Breast epithelium (tissue), 4 donors: Measurements from ENCODE around the gene C16orf87. TPM values are rescaled to one million over a fixed set of nuclear protein-coding genes. Genes with fewer than 3 reads are reported as not detected.

ENCODE experiments used
- DNase-seq, 2 donors: peaks; one replicate each; pipeline ENCODE4 v3.0.0-alpha.2; 2019; ENCODE audit warnings: low spot score in 2 of 2
- H3K27ac ChIP-seq, 2 donors: fragments of 200-600 bp; sonication (generic) in 1 of 2; one replicate each; pipeline ENCODE4 v1.5.1; 2016 to 2019; ENCODE audit warnings: mild to moderate bottlenecking in 1 of 2
- H3K27me3 ChIP-seq, 2 donors: fragments of 200-600 bp; sonication (generic) in 1 of 2; one replicate each; pipeline versions ENCODE4 v1.5.1 to v1.6.0; 2017 to 2019; ENCODE audit warnings: control low read depth in 1 of 2, mild to moderate bottlenecking in 1 of 2
- H3K36me3 ChIP-seq: fragments of 200-600 bp; one replicate; pipeline ENCODE4 v1.5.1; 2019
- H3K4me1 ChIP-seq, 2 donors: fragments of 200-600 bp; sonication (generic); one replicate each; pipeline ENCODE4 v1.5.1; 2016 to 2019; ENCODE audit warnings: control low read depth in 1 of 2
- H3K4me3 ChIP-seq, 3 donors: fragments of 200-600 bp; sonication (generic); 1 replicate in 2 of 3; 2 replicates in 1 of 3; pipeline ENCODE4 v1.5.1; 2016 to 2019; ENCODE audit warnings: mild to moderate bottlenecking in 3 of 3, moderate library complexity in 2 of 3
- H3K9me3 ChIP-seq, 2 donors: fragments of 200-600 bp; sonication (generic) in 1 of 2; one replicate each; pipeline ENCODE4 v1.5.1; 2016 to 2019; ENCODE audit warnings: control low read depth in 1 of 2
- POLR2A ChIP-seq: fragments of 450-650 bp; IDR thresholded peaks from one replicate; pipeline ENCODE4 v1.6.1; 2016; ENCODE audit warnings: antibody characterized with exemption, mild to moderate bottlenecking, moderate library complexity
- POLR2AphosphoS5 ChIP-seq, 3 donors: sonication (generic); formaldehyde crosslinking; IDR thresholded peaks; one replicate each; pipeline ENCODE4 v1.6.1; 2017; ENCODE audit warnings: antibody characterized with exemption in 3 of 3
- intact Hi-C: fragments of 100-400 bp; cut with DNase I; formaldehyde crosslinking; loops from one replicate; pipeline ENCODE4 v1.15.1; 2023; ENCODE audit warnings: low total_unique reads
- total RNA-seq, 3 donors: library from RNA; depleted of rRNA; stranded (reverse); fragments of >200 nt; gene quantifications; one replicate each; pipeline ENCODE4 v1.1.0, GENCODE V29; 2016
- TF ChIP-seq, protein P1 (sequence below), 3 donors: fragments of 450-650 bp; IDR thresholded peaks; one replicate each; pipeline ENCODE4 v1.5.1; 2016 to 2017; ENCODE audit warnings: antibody characterized with exemption in 3 of 3, mild to moderate bottlenecking in 3 of 3, moderate library complexity in 3 of 3

C16orf87 gene
- total RNA-seq, 3 donors from 2014 or later, result 3.6 to 7.6 (median 5.9) TPM

DNA sequence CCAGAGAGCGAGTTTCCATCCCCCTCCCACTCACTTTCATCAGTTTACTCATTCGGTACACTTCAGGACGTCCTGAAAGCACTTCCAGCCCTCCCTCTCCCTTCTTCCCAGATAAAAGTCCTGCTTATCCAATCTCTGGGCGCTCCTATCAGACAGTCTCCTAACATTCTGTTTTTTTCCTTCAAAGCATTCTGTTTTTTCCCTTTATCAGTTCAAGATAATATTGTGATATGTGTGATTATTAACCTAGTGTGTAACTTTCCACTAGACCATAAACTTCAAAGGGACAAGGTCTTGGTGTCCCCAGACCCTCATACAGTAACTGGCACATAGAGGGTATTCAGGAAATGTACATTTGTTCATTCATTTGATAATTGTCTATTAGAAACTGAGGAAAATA, 24.4 kb upstream of the C16orf87 start:
- Histone ChIP-seq H3K27me3 (no peaks in the 10 kb centered on the region), H3K36me3 (no peaks in the 10 kb centered on the region), H3K4me1 (no peaks in the 10 kb centered on the region), H3K27ac (no peak overlapping the region), H3K4me3 (no peak overlapping the region), H3K9me3 (no peaks in the 10 kb centered on the region)
- intact Hi-C loops, result no loop called here
- DNase-seq, result no peak
- no peak for TF ChIP-seq POLR2A
- TF ChIP-seq POLR2AphosphoS5 (IDR thresholded peaks at IDR 0.05), result no peak
- TF ChIP-seq, protein P1, sequence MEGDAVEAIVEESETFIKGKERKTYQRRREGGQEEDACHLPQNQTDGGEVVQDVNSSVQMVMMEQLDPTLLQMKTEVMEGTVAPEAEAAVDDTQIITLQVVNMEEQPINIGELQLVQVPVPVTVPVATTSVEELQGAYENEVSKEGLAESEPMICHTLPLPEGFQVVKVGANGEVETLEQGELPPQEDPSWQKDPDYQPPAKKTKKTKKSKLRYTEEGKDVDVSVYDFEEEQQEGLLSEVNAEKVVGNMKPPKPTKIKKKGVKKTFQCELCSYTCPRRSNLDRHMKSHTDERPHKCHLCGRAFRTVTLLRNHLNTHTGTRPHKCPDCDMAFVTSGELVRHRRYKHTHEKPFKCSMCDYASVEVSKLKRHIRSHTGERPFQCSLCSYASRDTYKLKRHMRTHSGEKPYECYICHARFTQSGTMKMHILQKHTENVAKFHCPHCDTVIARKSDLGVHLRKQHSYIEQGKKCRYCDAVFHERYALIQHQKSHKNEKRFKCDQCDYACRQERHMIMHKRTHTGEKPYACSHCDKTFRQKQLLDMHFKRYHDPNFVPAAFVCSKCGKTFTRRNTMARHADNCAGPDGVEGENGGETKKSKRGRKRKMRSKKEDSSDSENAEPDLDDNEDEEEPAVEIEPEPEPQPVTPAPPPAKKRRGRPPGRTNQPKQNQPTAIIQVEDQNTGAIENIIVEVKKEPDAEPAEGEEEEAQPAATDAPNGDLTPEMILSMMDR (IDR thresholded peaks at IDR 0.05), result no peak

DNA sequence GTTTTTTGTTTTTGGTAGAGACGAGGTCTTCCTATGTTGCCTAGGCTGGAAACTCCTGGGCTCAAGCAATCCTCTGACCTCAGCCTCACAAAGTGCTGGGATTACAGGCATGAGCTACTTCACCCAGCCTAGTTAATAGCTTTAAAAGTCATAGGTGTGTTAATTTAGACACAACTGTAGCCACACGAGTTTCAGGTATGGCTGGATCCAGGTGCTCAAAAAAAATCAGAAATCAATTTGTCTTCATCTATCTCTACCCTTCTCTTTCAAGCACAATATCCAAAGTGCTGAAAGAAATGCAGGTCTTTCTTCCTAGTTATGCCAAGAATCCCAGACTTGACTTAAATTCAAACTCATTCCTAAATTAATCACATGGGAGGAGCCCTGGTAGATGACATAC, 23.9 kb upstream of the C16orf87 start:
- DNase-seq, result no peak
- intact Hi-C loops, result no loop called here
- Histone ChIP-seq H3K36me3 (no peaks in the 10 kb centered on the region), H3K4me3 (no peak overlapping the region), H3K27me3 (no peaks in the 10 kb centered on the region), H3K4me1 (no peaks in the 10 kb centered on the region), H3K27ac (no peak overlapping the region), H3K9me3 (no peaks in the 10 kb centered on the region)
- TF ChIP-seq POLR2A (no peak), POLR2AphosphoS5 (IDR thresholded peaks at IDR 0.05) (no peak)
- TF ChIP-seq, protein P1 (IDR thresholded peaks at IDR 0.05), result no peak

DNA sequence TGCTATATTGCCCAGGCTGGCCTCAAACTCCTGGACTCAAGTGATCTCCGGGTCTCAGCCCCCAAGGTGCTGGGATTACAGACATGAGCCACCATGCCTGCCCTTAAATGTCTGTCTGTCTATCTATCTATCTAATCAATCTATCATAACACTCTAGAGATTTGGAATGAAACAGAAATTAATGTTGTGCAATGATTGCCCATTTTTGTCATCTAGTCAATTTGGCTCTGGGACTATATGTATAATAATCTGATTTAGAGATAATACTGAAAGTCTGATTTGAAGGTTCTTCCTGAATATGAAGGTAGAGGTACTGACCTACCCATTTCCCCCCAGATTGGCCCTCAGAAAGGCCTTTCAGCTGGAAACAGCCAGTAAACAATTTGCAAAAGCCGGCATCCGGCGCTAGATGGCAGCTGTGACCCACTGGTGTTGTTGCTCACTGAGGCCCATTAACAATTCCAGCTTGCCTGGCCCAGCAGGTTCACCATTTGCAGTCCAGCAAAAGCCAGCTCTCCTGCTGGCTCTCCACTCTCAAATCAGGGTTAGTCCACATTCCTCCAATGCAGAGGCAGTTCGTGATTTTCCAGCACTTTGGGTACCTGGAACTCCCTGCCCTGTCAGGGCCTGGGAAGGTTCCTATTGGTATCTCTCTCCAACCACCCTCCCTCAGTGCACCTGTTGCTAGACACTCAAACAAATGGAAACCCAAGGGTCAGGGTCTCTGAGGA, 22.9 kb upstream of the C16orf87 start:
- Histone ChIP-seq H3K36me3 (no peaks in the 10 kb centered on the region), H3K4me3 (no peak overlapping the region), H3K9me3 (no peaks in the 10 kb centered on the region), H3K4me1 (no peaks in the 10 kb centered on the region), H3K27me3 (no peaks in the 10 kb centered on the region), H3K27ac (no peak overlapping the region)
- intact Hi-C loops, result no loop called here
- peak; percentile 66 to 78 for DNase-seq
- peak in 1 of 3 donors; percentile 25 for TF ChIP-seq POLR2AphosphoS5 (IDR thresholded peaks at IDR 0.05)
- no peak for TF ChIP-seq POLR2A
- TF ChIP-seq, protein P1 (IDR thresholded peaks at IDR 0.05), result peak; percentile 30 to 75 (median 74)

DNA sequence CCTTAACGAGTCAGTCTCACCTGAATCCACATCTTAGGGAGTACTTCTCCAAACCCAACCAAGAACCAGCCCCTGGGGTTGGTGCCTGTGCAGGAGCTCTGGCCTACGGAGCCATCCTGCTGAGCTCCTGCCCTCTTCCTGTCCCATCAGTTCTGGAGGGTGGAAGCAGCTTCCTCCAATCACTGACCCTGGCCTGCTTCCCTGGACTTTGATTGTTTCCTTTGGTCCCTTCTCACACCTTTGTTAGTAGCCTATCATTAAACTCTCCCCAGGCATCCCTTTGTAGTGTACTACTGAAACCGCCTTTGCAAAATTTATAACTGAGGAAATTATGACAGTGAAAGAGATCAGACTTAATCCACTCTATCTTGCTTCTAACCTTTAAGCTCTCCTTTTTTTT, 21.1 kb upstream of the C16orf87 start:
- Histone ChIP-seq H3K4me1 (no peaks in the 10 kb centered on the region), H3K36me3 (no peaks in the 10 kb centered on the region), H3K9me3 (no peaks in the 10 kb centered on the region), H3K4me3 (no peak overlapping the region), H3K27me3 (no peaks in the 10 kb centered on the region), H3K27ac (no peak overlapping the region)
- DNase-seq, result no peak
- TF ChIP-seq, protein P1 (IDR thresholded peaks at IDR 0.05), result no peak
- TF ChIP-seq POLR2A, result no peak
- TF ChIP-seq POLR2AphosphoS5 (IDR thresholded peaks at IDR 0.05), result no peak
- intact Hi-C loops, result no loop called here

DNA sequence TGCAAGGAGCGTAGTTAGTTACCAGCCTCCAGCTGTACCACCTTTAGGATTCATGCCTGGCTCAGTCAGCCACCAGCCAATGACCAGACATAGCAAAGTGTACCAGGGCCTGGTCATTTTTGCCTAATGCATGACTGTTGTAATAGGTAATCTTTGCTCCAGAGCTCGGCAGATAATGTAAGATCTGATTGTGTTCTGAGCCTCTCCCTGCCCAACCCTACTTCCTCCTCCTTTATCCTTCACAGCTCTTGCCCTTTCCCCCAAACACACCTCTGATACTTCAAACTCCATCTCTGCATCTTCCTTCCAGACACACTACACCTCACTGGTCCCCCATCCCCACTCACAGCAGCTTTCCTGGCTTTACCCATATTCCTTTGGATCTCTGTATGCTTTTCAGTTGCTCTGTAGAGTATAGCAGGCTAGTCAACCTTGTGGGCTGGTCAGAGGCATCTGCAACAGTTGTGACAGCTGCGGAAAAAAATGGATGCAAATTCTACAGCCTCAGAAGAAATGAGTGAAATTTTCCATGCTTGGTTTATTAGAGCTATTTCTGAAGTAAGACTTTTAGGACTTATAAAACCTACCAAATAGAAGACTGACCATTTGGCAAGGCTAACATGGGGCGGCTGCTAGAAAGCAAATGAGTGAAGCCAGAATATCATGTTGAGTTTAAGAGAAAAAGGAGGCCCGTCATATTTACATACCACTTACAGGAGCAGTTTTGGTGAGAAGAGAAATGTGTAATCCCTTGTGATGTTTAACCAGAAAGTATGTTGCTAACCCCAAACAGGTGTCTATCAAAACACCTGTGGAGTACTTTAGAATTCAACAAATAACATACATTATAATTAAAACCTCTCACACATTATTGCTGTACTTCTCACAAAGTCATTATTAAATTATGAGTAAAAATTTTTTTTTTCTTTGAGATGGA, 19.9 kb upstream of the C16orf87 start:
- Histone ChIP-seq H3K4me3 (no peak overlapping the region), H3K9me3 (no peaks in the 10 kb centered on the region), H3K27me3 (no peaks in the 10 kb centered on the region), H3K36me3 (no peaks in the 10 kb centered on the region), H3K27ac (no peak overlapping the region), H3K4me1 (no peaks in the 10 kb centered on the region)
- intact Hi-C loops, result no loop called here
- TF ChIP-seq, protein P1 (IDR thresholded peaks at IDR 0.05), result no peak
- no peak for TF ChIP-seq POLR2A
- no peak for TF ChIP-seq POLR2AphosphoS5 (IDR thresholded peaks at IDR 0.05)
- DNase-seq, result no peak
